ENCODE data around the gene STAT4. TPM values are rescaled to one million over a fixed set of nuclear protein-coding genes. Genes with fewer than 3 reads are reported as not detected.

Gene STAT4
- total RNA-seq, 1 experiment from 2014 or later = 10.4 TPM

DNA sequence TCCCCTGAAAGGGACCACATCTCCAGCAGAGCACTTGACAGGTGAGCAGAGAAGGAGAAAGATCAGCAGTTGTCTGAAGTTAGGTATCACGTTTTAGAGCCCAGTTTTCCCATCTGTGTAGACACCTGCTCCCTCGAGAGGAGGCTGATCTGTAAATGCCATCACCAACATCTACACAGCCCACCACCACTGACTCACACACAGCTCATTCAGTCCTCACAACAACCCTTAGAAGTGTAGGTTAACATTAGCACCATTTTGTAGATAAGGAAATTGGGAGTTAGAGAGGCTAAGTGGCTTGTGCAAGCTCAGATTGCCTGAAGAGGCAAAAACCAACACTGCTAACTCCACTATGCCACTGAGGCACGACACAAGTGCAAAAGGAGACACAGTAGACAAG is 99.6 kb downstream of the STAT4 start:
- DNase-seq (ENCODE audit: extremely low read depth, low read depth) = no peak

DNA sequence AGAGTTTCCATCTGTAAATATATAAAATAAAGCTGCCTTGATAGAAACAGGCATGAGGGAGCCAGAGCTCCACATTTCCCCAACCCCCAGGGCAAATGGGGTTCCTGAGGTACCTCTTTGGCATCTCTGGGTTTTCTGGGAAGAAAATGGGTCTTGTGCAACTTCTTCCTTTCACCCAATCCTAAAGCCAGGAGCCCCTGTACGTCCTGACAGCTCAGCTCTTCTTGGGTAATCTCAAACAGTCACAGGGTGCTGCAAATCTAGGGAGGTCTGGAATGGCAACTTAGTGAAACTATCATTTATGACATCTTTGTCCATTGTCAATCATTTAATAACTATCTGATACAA is 100.2 kb downstream of the STAT4 start:
- peak; percentile 91 for DNase-seq (ENCODE audit: extremely low read depth, low read depth)

DNA sequence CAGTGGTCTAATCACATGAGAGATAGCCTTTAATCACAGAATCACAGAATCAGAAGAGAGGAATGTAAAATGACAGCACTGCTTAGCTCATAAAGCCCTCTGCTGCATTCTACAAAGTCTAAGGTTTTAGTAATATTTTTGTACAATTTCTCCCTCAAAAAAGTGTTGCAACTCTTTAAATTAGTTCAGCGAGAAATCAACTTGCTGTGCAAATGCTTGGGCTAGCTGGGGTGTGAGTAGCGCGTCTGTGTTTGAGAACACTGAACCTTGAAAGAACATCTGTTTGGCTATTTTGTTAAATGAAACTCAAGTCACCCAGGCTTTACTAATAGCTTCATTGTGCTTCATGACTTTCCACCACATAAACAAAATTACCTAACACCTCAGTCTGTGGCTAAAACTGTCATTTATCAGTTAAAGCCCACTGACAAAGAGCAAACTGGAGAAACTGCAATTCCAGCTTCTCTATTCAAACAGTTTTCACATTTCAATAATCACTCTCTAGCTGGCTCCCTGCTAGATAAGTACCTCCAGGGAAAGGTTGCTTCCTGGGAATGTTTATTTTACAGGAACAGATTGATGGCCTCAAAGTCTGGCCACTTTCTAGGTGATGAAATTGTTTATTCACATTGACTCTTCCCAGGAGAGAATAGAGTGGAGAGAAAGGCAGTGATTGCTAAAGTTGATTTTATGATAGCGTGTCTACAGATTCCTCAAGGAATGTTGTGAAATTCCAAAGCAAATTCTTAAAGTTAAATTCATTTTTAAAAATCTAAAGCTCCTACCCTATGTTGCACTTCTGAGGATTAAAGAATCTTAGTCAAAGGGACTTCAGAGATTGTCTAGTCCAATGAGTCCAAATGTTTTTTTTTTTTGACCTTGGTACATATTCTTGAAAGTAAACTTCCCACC is 100.8 kb downstream of the STAT4 start:
- DNase-seq (ENCODE audit: extremely low read depth, low read depth) = peak; percentile 92

DNA sequence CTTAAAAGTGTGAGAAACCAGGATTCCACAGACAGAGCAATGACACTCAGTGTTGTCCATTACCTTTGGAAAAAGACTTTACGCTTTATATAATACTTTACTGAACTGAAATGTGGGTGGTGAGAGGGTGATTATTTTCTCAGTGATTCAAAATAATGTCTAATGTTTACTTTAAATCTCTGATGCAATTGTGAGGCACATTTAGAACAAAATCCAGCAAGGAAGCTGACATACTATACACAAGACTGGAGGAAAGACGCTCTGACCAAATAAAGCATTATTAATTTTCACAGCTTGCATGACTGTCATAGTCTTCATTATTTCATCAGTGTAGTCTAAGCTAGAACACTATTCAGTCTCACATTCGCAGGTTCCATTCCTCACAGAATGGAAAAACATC is 102.7 kb downstream of the STAT4 start:
- DNase-seq (ENCODE audit: extremely low read depth, low read depth) = peak; percentile 85

DNA sequence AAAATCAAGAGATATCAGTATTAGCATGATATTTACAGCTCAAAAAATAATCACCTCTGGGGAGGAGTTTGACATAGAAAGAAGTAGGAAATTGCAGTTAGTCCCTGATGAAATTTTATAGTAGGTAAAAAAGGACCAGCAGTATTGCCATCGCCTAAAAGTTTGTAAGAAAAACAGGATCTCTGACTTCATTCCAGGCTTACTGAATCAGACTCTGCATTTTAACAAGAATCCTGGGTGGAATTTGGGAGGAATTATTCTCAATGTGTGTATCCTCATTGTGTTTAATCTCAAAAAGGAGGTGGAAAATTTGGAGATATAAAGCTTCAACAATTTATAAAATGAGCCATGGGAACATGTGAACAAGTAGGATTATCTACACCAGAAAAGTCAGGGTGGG is 105.7 kb downstream of the STAT4 start:
- no peak for DNase-seq (ENCODE audit: extremely low read depth, low read depth)

DNA sequence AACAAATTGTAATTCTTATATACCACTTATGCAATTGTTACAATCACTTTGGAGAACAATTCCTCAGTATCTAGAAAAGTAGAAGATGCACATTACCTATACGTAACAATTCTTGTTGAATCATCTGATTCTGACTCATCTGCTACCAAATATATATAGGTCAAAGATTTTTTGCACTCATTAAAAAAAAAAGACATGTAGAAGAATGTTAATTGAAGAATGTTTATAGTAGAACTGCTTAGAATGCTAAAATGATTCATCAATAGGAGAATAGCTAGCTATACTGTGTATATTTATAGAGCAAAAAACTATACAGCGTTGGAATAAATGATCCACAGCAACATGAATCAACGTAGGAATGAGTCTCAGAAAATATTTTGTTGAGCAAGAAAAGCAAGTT is 107.4 kb downstream of the STAT4 start:
- no peak for DNase-seq (ENCODE audit: extremely low read depth, low read depth)

DNA sequence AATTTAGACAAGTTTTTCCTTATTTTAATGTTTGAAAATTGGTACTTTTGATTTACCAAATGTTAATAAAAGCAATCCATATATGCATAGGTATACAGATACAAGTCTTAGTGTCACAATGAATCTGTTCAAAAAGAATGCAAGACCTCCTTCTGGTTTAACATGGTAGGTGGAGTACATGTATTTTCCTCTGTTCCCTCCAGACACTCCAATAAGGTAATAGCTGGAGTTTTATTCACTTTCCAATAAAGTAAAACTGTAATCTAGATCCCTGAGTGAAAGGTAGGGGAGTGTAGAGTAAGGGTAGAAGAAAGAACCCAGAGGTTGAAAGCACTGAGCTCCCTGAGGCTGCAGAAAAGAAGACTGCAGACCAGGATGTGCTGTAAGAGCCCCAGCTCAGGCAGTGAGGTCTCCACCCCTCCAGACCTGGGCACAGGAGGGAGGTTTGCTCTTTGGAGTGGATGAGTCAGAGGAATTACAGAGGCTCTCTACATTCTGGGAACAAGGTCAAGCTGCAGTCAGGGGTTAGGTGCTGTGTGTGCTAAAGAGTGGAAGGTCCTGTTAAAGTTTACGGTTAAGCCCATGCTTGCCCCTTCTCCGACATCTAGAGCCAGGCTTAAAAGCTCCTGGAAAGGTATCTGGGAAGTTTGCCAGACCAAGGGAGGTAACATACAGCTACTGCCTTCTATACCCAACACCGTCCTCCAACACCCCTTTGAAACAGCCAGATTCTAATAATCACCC is 109.2 kb downstream of the STAT4 start:
- peak; percentile 59 for DNase-seq (ENCODE audit: extremely low read depth, low read depth)

DNA sequence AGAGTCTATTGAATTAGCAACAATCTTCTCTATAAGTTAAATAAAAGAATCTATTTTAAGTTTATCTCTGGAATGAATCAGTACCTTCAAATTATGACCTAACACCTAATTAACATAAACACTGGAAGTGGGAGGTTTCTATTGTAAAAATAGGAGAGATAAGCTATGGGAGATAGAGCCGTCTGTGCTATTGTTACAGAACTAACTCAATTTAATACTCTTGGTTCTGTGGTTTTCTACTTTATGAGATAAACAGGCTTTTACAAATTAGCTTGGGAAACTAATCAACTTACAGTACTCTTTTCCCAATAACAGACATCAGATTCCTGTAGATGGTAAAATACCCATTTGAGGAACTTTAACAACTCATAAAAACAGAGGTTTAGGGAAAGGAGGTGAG is 111.2 kb downstream of the STAT4 start:
- DNase-seq (ENCODE audit: extremely low read depth, low read depth) = no peak

DNA sequence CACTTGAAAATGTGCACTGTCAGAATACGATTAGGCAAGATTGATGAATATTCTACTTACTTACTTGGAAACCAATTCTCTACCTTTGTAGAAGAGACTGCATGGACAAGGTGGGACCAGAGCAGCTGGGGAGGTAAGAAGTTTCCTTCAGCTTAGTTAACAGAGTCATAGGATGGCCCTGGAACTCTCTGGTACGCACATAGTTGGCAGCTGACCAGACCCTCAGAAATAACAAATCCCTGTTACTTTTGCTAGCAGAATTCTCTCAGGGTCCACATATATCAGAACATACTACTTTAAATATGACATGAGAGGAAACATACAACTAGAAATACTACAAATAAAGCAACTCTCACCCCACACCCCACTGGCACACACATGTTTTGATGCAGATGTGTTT is 112.1 kb downstream of the STAT4 start:
- DNase-seq (ENCODE audit: extremely low read depth, low read depth) = no peak

DNA sequence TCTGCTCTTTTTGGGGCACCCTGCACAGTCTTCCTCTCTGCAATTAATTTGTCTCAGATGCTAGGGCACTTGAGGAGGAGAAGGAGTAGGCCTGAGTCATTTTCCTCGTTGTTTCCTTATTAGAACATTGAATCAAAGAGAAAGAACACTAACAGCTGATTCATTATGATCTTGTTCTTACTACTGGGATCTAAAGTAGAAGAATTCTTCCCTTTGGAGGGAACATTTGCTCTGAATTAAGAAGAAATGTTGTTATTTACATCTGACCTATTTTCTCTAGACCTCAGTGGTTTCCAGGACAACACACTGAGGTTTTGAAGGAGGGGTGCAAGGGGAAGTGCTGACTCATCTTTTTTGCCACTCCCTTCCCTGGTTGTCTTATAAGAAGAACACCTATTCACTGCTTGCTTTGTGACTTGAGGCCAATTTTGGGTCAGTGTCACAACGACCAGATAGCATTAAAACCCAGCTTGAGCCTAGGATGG is 112.5 kb downstream of the STAT4 start:
- DNase-seq (ENCODE audit: extremely low read depth, low read depth) = no peak

DNA sequence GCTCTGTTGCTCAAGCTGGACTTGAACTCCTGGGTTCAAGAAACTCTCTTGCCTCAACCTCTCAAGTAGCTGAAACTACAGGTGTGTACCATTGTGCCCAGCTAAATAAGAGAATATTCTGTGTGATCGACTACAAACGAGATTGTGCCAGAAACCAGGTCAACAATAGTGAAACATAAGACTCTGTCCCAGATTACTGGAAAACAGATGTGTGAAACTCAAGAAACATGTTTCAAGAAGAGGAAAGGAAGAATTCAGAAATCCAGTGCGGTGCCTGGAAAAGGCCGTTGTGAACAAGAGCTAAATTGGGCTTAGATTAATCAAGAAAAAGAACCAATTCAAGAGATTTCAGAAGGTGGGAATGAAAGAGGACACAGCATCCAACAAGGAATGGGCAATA is 113.4 kb downstream of the STAT4 start:
- no peak for DNase-seq (ENCODE audit: extremely low read depth, low read depth)

DNA sequence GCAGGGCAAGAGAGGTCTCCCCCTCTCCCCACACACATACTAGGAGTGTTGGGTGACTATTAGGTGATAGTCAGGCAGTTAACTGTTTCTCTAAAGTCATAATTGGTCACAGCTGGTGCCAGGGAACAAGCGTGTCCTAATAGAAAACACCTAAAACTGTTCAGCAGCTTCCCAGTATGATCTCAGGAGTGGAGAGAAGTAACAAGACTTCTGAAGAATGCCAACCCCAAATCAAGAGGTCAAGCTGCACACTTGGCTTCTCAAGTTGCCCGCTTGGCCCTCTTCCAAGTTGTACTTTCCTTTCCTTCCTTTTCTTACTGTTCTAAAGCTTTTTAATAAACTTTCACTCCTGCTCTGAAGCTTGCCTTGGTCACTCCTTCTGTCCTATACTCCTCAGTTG is 114.4 kb downstream of the STAT4 start:
- DNase-seq (ENCODE audit: extremely low read depth, low read depth) = no peak

DNA sequence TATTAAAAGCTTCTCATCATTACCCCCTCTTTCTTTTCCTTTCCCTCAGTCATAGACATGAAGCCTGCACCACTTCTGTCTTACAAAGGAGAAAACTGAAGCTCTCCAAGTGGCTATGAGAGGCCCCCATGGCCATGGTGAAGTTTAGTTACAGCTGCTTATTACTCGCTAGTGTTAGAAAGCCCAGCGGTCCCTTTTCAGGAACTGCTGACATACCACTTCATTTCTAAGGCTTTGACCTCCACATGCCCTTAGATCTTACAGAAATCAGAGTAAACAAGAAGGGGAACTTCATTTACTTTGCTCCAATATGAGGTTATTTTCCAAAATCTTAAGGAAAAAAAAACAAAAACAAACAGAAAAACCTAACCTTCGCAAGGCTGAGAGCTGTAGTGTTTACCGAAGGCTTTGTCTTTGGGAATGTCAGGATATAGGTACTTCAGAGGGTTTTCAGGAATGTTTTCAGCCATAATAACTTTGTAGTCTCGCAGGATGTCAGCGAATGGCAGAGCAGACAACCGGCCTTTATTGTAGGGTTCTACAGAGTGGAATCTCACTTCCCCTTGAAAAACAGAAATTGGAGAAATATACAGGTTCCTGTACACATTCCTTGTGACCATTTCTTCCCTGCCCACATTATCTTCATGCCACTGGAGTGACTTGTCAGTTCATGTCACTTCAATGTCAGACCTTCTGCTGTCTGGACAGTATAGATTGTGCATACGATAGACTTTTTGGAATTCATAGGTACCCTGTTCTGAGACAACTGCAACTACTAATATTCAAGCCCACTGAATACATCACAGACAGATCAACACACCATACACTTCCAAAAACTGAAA is 118.0 kb downstream of the STAT4 start:
- no peak for DNase-seq (ENCODE audit: extremely low read depth, low read depth)

DNA sequence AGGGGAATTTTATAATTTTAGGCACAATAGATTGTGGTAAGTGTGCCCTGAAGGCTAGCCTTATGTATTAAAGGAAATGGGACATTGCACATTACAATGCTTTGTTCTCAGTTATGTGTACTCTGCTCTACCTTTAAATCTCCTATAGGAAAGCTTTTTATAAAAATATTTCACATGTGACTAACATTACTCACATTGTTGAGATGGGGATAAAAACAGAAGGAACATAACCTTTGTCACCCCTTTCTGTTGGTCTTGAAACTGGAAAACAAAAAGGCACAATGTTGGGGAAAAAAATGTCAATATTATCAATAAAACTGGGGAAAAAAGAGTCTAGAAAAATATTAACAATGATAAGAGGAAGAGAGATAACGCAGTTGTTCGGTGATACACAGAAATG is 119.5 kb downstream of the STAT4 start:
- no peak for DNase-seq (ENCODE audit: extremely low read depth, low read depth)

DNA sequence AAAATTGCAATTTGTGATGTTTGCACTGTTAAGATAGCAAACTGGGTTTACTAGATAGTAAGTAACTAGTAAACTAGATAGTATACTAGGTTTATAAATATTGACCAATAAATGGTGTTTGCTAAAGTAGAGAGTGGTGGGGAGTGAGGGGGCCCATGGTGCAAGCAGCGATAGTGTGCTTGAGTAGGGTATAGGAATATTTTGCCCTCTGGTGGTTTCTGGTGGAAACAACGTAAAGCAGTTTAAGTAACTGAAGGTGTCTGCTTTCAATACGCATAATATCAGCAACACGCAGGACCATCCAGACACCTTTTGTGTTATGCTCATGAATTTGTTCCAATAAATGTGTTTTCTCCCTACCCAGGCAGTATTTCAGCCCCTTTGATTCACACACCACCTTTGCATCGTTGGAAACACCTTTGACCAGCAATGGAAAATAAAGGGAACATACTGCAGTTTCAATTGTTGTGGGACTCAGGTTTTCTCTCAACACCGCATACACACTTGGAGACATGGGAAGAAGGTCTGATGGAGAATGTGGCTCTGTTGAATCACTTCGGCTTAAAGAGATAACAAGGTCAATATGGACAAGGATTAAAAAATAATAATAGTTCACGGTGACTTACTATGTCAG is 120.2 kb downstream of the STAT4 start:
- peak; percentile 55 for DNase-seq (ENCODE audit: extremely low read depth, low read depth)

DNA sequence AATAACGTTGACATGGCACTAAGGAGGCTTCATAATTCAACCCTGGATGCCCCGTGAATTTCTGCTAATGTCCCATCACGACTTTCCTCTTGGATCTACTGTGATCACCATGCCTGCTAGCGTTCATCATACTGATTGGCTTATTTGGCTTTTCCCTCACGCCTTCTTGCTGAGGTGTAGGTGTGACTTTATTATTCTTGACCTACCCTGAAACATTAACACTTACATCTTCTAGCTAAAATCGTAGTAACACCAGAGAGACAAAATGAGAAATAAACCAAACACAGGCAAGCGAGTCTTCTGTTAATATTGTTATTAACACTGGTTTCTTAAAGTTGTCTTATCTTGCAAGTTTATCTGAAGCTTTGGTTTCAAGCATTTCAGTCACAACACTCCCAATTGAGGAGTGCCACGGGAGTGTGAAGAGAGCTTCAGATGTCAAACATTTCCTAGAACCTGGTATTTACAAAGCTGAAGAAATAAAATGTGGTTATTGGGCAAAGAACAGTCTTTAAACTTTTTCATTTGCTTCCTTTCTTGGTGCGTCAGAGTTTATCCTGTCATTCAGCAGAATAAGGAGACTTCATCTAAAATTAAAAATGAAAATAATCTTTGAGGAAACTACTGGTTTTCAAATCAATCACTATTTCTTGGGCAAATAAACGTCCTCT is 121.4 kb downstream of the STAT4 start:
- DNase-seq (ENCODE audit: extremely low read depth, low read depth) = no peak

DNA sequence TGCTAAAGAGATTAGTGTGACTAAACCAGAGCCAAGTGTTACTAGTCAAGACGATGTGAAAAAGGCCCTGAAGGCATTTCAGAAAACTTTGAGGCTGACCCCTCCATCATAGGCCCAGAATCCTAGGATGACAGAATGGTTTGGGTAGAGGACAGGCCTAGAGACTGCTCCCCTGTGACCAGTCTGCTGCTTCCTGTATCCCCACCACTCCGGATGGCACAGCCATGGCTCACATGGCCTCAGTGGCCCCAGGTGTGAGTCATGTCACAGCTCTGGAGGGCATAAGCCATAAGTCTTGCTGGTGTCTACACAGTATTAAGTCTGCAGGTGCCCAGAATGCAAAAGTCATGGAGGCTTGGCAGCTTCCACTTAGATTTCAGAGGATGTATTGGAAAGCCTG is 124.4 kb downstream of the STAT4 start:
- no peak for DNase-seq (ENCODE audit: extremely low read depth, low read depth)

DNA sequence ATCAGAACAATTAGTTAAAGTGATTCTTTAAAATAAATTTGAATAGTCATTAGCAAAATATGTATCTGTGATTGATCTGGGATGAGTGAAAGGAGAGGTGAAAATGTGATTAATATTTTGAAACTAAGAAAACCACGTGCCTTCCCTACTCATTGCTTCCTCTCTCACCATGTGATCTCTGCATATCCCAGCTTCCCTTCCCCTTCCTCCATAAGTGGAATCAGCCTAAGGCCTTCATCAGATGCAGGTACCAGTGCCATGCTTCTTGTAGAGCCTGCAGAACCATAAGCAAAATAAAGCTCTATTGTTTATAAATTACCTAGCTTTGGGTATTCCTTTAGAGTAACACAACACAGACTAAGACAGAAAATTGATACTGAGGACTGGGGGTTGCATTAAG is 125.7 kb downstream of the STAT4 start:
- DNase-seq (ENCODE audit: extremely low read depth, low read depth) = no peak

DNA sequence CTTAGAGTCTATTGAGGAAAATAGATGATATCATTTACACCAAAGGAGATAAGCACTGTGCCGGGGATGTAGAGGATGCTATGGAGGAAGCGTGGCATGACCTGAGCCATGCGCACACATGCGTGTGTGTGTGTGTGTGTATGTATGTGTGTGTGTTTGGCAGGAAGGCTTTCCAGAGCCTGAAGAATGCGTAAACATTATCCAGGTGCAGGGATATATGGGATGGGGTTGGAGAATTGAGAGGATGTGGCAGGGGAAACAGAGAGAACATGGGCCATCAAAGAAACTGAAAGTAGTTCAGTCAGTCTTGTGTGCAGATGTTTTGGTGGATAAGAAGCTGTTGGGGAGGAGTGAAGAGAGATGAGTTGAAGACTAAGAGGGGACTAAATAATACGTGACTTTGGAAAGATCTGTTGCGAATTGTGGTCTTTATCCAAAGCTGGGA is 127.5 kb downstream of the STAT4 start:
- DNase-seq (ENCODE audit: extremely low read depth, low read depth) = no peak

Measured in NCI-H460 (cell line).